Astrocyte (in vitro differentiated cells and primary cell): ENCODE results near the gene MAP4K4. TPM values are rescaled to one million over a fixed set of nuclear protein-coding genes. Genes with fewer than 3 reads are reported as not detected.

Source experiments
- DNase-seq: peaks from one replicate; pipeline ENCODE4 v3.0.0-alpha.2; 2010; ENCODE audit warnings: low read depth
- FAIRE-seq: peaks from 2 replicates; lab custom pipeline; 2011; peaks lifted over from hg19 to GRCh38; lab: Jason Lieb, UNC
- H2AFZ ChIP-seq: 2 replicates; pipeline ENCODE4 v1.6.0; 2012; ENCODE audit warnings: low read depth, low read length, inconsistent platforms
- H3K27ac ChIP-seq: 2 replicates; pipeline ENCODE4 v1.5.1; 2011; ENCODE audit warnings: low read depth, low read length, inconsistent platforms
- H3K27me3 ChIP-seq: 2 replicates; pipeline ENCODE4 v1.6.0; 2011; ENCODE audit warnings: low read length, inconsistent platforms; ENCODE audit not compliant: insufficient read depth
- H3K36me3 ChIP-seq: 2 replicates; pipeline ENCODE4 v1.5.1; 2011; ENCODE audit warnings: low read length, inconsistent platforms; ENCODE audit not compliant: insufficient read depth
- H3K4me1 ChIP-seq: 2 replicates; pipeline ENCODE4 v1.5.1; 2011; ENCODE audit warnings: low read length, inconsistent platforms; ENCODE audit not compliant: insufficient read depth
- H3K4me2 ChIP-seq: 2 replicates; pipeline ENCODE4 v1.6.0; 2012; ENCODE audit warnings: low read length, inconsistent platforms
- H3K4me3 ChIP-seq: 2 replicates; pipeline ENCODE4 v1.5.1; 2011; ENCODE audit warnings: low read depth, mild to moderate bottlenecking, low read length, inconsistent platforms; ENCODE audit not compliant: insufficient read depth
- H3K79me2 ChIP-seq: 2 replicates; pipeline ENCODE4 v1.6.0; 2012; ENCODE audit warnings: mild to moderate bottlenecking, low read length, inconsistent platforms; ENCODE audit not compliant: insufficient read depth
- H3K9ac ChIP-seq: 2 replicates; pipeline ENCODE4 v1.6.0; 2012; ENCODE audit warnings: mild to moderate bottlenecking, low read length, inconsistent platforms
- H3K9me3 ChIP-seq: 2 replicates; pipeline ENCODE4 v1.5.1; 2012; ENCODE audit warnings: low read depth, mild to moderate bottlenecking, low read length, inconsistent platforms; ENCODE audit not compliant: insufficient read depth
- H4K20me1 ChIP-seq: 2 replicates; pipeline ENCODE4 v1.6.0; 2012; ENCODE audit warnings: low read length, inconsistent platforms; ENCODE audit not compliant: insufficient read depth
- H3K27ac Mint-ChIP-seq: one replicate; pipeline ENCODE4 v1.8.0; 2021; ENCODE audit warnings: mild to moderate bottlenecking, mixed read lengths; ENCODE audit not compliant: unreplicated experiment
- H3K27me3 Mint-ChIP-seq: one replicate; pipeline ENCODE4 v1.8.0; 2021; ENCODE audit warnings: low read depth, mixed read lengths; ENCODE audit not compliant: unreplicated experiment
- H3K36me3 Mint-ChIP-seq: one replicate; pipeline ENCODE4 v1.8.0; 2021; ENCODE audit warnings: low read depth, mixed read lengths; ENCODE audit not compliant: unreplicated experiment
- H3K4me1 Mint-ChIP-seq: one replicate; pipeline ENCODE4 v1.8.0; 2021; ENCODE audit warnings: low read depth, mixed read lengths; ENCODE audit not compliant: unreplicated experiment
- H3K4me3 Mint-ChIP-seq: one replicate; pipeline ENCODE4 v1.8.0; 2021; ENCODE audit warnings: mild to moderate bottlenecking, moderate library complexity, mixed read lengths; ENCODE audit not compliant: unreplicated experiment
- H3K9me3 Mint-ChIP-seq: one replicate; pipeline ENCODE4 v1.8.0; 2021; ENCODE audit warnings: mild to moderate bottlenecking, mixed read lengths; ENCODE audit not compliant: unreplicated experiment
- EZH2 ChIP-seq: IDR thresholded peaks from 2 replicates; pipeline ENCODE4 v1.6.1; 2012; ENCODE audit warnings: mild to moderate bottlenecking, low read length, inconsistent platforms; ENCODE audit not compliant: insufficient read depth
- total RNA-seq: library from RNA; stranded (reverse); gene quantifications from 2 replicates; pipeline ENCODE4 v1.2.1, GENCODE V29; 2021
- TF ChIP-seq, protein P1 (sequence below): IDR thresholded peaks from 2 replicates; pipeline ENCODE4 v1.5.1; 2011; ENCODE audit warnings: low read depth, mild to moderate bottlenecking, inconsistent platforms, low read length, moderate library complexity; ENCODE audit not compliant: insufficient read depth

Gene MAP4K4
- total RNA-seq, 1 donor from 2014 or later = 231 TPM

DNA sequence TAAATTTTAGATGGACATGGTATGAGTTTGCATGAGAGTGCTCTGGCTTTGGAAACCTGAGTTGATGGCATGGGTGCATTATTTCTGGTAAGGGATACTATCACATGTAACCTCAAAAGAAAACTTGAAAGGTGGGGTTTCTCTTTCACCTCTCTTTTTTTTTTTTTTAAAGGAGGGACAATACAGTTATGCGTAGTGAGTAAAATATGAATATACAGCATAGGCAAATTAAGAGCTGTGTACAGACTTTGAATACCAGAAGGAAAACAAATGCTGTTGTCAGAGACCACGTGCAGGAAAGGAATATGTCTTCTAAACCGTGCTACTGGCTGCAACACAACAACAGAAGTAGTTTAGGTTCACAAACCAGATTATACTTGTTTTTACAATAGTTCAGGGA is 82.1 kb downstream of the MAP4K4 start:
- Histone ChIP-seq H2AFZ (no peak overlapping the region), H3K4me2 (no peak overlapping the region), H3K36me3 (peaks cover 3% of the 10 kb centered on the region), H3K27ac (no peak overlapping the region), H3K27me3 (no peaks in the 10 kb centered on the region), H3K9me3 (no peaks in the 10 kb centered on the region), H3K4me3 (no peak overlapping the region), H3K9ac (no peak overlapping the region), H4K20me1 (peaks cover 99% of the 10 kb centered on the region), H3K79me2 (peaks cover 100% of the 10 kb centered on the region), H3K4me1 (peaks cover 32% of the 10 kb centered on the region)
- no peaks in the 10 kb centered on the region for H3K36me3 Mint-ChIP-seq
- no peak for FAIRE-seq
- H3K4me3 Mint-ChIP-seq = no peak overlapping the region
- no peak overlapping the region for H3K27ac Mint-ChIP-seq
- peaks cover 48% of the 10 kb centered on the region for H3K4me1 Mint-ChIP-seq
- DNase-seq = no peak
- H3K27me3 Mint-ChIP-seq = no peaks in the 10 kb centered on the region
- no peaks in the 10 kb centered on the region for H3K9me3 Mint-ChIP-seq
- TF ChIP-seq, protein P1, sequence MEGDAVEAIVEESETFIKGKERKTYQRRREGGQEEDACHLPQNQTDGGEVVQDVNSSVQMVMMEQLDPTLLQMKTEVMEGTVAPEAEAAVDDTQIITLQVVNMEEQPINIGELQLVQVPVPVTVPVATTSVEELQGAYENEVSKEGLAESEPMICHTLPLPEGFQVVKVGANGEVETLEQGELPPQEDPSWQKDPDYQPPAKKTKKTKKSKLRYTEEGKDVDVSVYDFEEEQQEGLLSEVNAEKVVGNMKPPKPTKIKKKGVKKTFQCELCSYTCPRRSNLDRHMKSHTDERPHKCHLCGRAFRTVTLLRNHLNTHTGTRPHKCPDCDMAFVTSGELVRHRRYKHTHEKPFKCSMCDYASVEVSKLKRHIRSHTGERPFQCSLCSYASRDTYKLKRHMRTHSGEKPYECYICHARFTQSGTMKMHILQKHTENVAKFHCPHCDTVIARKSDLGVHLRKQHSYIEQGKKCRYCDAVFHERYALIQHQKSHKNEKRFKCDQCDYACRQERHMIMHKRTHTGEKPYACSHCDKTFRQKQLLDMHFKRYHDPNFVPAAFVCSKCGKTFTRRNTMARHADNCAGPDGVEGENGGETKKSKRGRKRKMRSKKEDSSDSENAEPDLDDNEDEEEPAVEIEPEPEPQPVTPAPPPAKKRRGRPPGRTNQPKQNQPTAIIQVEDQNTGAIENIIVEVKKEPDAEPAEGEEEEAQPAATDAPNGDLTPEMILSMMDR = no peak
- TF ChIP-seq EZH2 = no peak

DNA sequence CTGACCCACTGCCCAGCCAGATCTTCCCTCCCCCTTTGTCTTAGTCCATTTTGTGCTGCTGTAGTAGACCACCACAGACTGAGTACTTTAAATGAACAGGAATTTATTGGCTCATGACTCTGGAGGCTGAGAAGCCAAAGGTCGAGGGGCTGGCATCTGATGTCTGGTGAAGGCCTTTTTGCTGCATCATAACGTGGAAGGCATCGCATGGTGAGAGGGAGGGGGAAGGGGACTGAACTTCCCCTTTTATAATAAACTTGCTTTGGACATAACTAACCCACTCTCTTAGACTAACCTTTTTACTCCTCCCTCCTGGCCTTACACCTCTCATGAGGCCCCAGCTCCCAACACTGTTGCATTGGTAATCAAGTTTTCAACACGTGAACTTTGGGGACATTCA is 83.8 kb downstream of the MAP4K4 start:
- DNase-seq = no peak
- H3K36me3 Mint-ChIP-seq = no peaks in the 10 kb centered on the region
- no peak overlapping the region for H3K9ac ChIP-seq
- H3K9me3 Mint-ChIP-seq = no peaks in the 10 kb centered on the region
- H3K4me3 ChIP-seq = no peak overlapping the region
- H3K27ac ChIP-seq = no peak overlapping the region
- H2AFZ ChIP-seq = no peak overlapping the region
- peaks cover 39% of the 10 kb centered on the region for H3K4me1 Mint-ChIP-seq
- H3K79me2 ChIP-seq = peaks cover 100% of the 10 kb centered on the region
- TF ChIP-seq EZH2 = no peak
- TF ChIP-seq, protein P1 = no peak
- H3K4me3 Mint-ChIP-seq = no peak overlapping the region
- no peaks in the 10 kb centered on the region for H3K9me3 ChIP-seq
- peaks cover 97% of the 10 kb centered on the region for H4K20me1 ChIP-seq
- peak overlapping the region; percentile 24 for H3K4me2 ChIP-seq
- peaks cover 3% of the 10 kb centered on the region for H3K36me3 ChIP-seq
- peaks cover 18% of the 10 kb centered on the region for H3K4me1 ChIP-seq
- no peak for FAIRE-seq
- no peaks in the 10 kb centered on the region for H3K27me3 Mint-ChIP-seq
- H3K27ac Mint-ChIP-seq = no peak overlapping the region
- no peaks in the 10 kb centered on the region for H3K27me3 ChIP-seq

DNA sequence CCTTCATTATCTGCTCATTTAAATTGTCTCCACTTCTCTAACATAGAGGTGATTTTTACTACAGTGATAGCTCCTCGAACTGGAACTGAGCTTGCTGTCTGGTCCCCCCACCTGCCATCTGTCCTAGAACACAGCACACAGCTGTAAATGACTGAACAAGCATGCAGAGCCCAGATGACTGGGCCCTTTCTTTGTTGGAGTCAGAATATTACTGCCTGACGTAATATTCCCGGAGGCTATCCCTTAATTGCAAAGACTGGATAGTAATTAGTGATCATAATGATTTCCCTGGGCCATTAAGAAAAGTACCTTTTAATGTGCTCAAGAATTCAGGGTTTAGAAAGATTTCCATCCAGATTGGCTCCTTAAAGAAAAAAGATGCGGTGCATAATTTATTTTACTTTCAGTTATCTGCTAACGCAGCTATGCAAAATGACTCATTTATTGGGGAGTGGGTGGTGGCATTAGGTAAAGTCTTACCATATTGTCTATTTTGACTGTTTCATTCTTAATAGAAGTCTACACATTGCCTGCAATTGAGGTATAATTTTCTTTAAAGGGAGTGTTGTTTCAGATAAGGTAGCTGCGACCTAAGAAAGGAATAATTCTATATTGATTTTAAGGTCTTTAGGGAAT is 84.4 kb downstream of the MAP4K4 start:
- H3K9me3 Mint-ChIP-seq = no peaks in the 10 kb centered on the region
- Histone ChIP-seq H3K36me3 (peaks cover 3% of the 10 kb centered on the region), H3K9me3 (no peaks in the 10 kb centered on the region), H2AFZ (no peak overlapping the region), H3K4me2 (peak overlapping the region; percentile 24), H3K4me1 (peaks cover 19% of the 10 kb centered on the region), H3K9ac (no peak overlapping the region), H3K27ac (no peak overlapping the region), H4K20me1 (peaks cover 98% of the 10 kb centered on the region), H3K27me3 (no peaks in the 10 kb centered on the region), H3K79me2 (peaks cover 100% of the 10 kb centered on the region), H3K4me3 (no peak overlapping the region)
- no peaks in the 10 kb centered on the region for H3K36me3 Mint-ChIP-seq
- H3K27me3 Mint-ChIP-seq = no peaks in the 10 kb centered on the region
- H3K27ac Mint-ChIP-seq = peak overlapping the region; percentile 34
- no peak for TF ChIP-seq EZH2
- TF ChIP-seq, protein P1 = no peak
- H3K4me3 Mint-ChIP-seq = no peak overlapping the region
- FAIRE-seq (no peak), DNase-seq (no peak)
- peaks cover 38% of the 10 kb centered on the region for H3K4me1 Mint-ChIP-seq
